HepG2 (cell line): Measurements from ENCODE around the gene APOA1. TPM values are rescaled to one million over a fixed set of nuclear protein-coding genes. Genes with fewer than 3 reads are reported as not detected.

Experiments
- AFF4 ChIP-seq: sonication (generic); formaldehyde crosslinking; IDR thresholded peaks from 2 replicates; pipeline ENCODE4 v1.4.0; 2020; ENCODE audit warnings: missing genetic modification reagents
- ATF7-NPFF ChIP-seq: sonication (generic); formaldehyde crosslinking; IDR thresholded peaks from 2 replicates; pipeline ENCODE4 v1.8.1; 2023; ENCODE audit warnings: mild to moderate bottlenecking, low read depth, missing genetic modification reagents, moderate library complexity
- HDAC2 ChIP-seq: sonication (generic); formaldehyde crosslinking; IDR thresholded peaks from 2 replicates; pipeline ENCODE4 v1.4.0; 2020; ENCODE audit warnings: missing genetic modification reagents
- KDM5A ChIP-seq: fragments of 200-600 bp; sonication (generic); IDR thresholded peaks from 2 replicates; pipeline ENCODE4 v1.7.0; 2018; ENCODE audit warnings: antibody characterized with exemption, mild to moderate bottlenecking, low read length, borderline replicate concordance
- LCORL ChIP-seq, 2 experiments: fragments of 450-650 bp in 1 of 2; sonication (generic) in 1 of 2; formaldehyde crosslinking in 1 of 2; IDR thresholded peaks; 2 replicates each; pipeline versions ENCODE4 v1.5.0 to v1.6.1; 2017 to 2020; ENCODE audit warnings: antibody characterized with exemption in 1 of 2, missing genetic modification reagents in 1 of 2
- SKIL ChIP-seq: sonication (generic); formaldehyde crosslinking; IDR thresholded peaks from 2 replicates; pipeline ENCODE4 v1.8.0; 2022; ENCODE audit warnings: missing genetic modification reagents, mild to moderate bottlenecking, moderate library complexity, borderline replicate concordance
- TBL1XR1 ChIP-seq: fragments of 150-350 bp; IDR thresholded peaks from 2 replicates; pipeline ENCODE4 v1.6.1; 2014; ENCODE audit warnings: borderline replicate concordance, low read length; ENCODE audit not compliant: partially characterized antibody
- ZBTB43 ChIP-seq: sonication (generic); formaldehyde crosslinking; conservative IDR thresholded peaks from 2 replicates; pipeline ENCODE4 v1.4.0; 2020; ENCODE audit warnings: missing genetic modification reagents
- ZNF329 ChIP-seq: sonication (generic); formaldehyde crosslinking; IDR thresholded peaks from 2 replicates; pipeline ENCODE4 v1.9.0; 2021; ENCODE audit warnings: low read depth, mild to moderate bottlenecking, missing genetic modification reagents
- ZNF558 ChIP-seq: sonication (generic); formaldehyde crosslinking; IDR thresholded peaks from 2 replicates; pipeline ENCODE4 v1.9.0; 2022; ENCODE audit warnings: mild to moderate bottlenecking, missing genetic modification reagents, borderline replicate concordance
- ZNF576 ChIP-seq: sonication (generic); formaldehyde crosslinking; IDR thresholded peaks from 2 replicates; pipeline ENCODE4 v1.4.0; 2020; ENCODE audit warnings: mild to moderate bottlenecking, missing genetic modification reagents
- ZNF672 ChIP-seq: sonication (generic); formaldehyde crosslinking; IDR thresholded peaks from 2 replicates; pipeline ENCODE4 v1.8.1; 2022; ENCODE audit warnings: missing genetic modification reagents
- polyA plus RNA-seq, 8 experiments: library from polyadenylated mRNA; depleted of rRNA in 3 of 8; stranded (reverse) in 7 of 8; unstranded in 1 of 8; fragments of >200 nt; fragmentation: Illumina TruSeq in 4 of 8; extraction: Trizol in 4 of 8; gene quantifications; 2 replicates each; pipeline versions ENCODE4 v1.2.1 to v1.2.3, GENCODE V29; 2011 to 2016; ENCODE audit warnings: low read depth in 4 of 8, missing spikeins in 1 of 8, mixed read lengths in 1 of 8; ENCODE audit not compliant: insufficient read depth in 1 of 8
- total RNA-seq, 5 experiments: library from RNA; depleted of rRNA; stranded (reverse); fragments of >200 nt; fragmentation: Illumina TruSeq; extraction: Trizol; gene quantifications; 2 replicates each; pipeline ENCODE4 v1.2.3, GENCODE V29; 2016; ENCODE audit warnings: low read depth in 1 of 5
- TF ChIP-seq, protein P1 (sequence below): sonication (generic); formaldehyde crosslinking; IDR thresholded peaks from 2 replicates; pipeline ENCODE4 v1.4.0; 2020; ENCODE audit warnings: missing genetic modification reagents
- TF ChIP-seq, protein P2 (sequence below): sonication (generic); formaldehyde crosslinking; IDR thresholded peaks from 2 replicates; pipeline ENCODE4 v1.5.0; 2020; ENCODE audit warnings: mild to moderate bottlenecking, missing genetic modification reagents, moderate library complexity

APOA1 gene
- total and polyA plus RNA-seq, 2 of the 13 experiments (the other 11 are each of a cell fraction or from before 2014, with no cell fraction given), result 1,973 to 5,485 TPM

GRCh38 chr11:116829525-116830183 is 7.8 kb downstream of the APOA1 start, which contains the start of gene APOC3 (continued):
- TF ChIP-seq, protein P1, sequence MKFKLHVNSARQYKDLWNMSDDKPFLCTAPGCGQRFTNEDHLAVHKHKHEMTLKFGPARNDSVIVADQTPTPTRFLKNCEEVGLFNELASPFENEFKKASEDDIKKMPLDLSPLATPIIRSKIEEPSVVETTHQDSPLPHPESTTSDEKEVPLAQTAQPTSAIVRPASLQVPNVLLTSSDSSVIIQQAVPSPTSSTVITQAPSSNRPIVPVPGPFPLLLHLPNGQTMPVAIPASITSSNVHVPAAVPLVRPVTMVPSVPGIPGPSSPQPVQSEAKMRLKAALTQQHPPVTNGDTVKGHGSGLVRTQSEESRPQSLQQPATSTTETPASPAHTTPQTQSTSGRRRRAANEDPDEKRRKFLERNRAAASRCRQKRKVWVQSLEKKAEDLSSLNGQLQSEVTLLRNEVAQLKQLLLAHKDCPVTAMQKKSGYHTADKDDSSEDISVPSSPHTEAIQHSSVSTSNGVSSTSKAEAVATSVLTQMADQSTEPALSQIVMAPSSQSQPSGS (CRISPR knock-in tag), result peak; percentile 73
- peak; percentile 44 for TF ChIP-seq TBL1XR1
- peak; percentile 68; the same call in 1 of the 2 replicates for TF ChIP-seq SKIL (CRISPR knock-in tag)
- no peak for TF ChIP-seq LCORL (IDR thresholded peaks at IDR 0.05)
- TF ChIP-seq LCORL (CRISPR knock-in tag; IDR thresholded peaks at IDR 0.05), result peak; percentile 85
- TF ChIP-seq KDM5A, result no peak
- peak; percentile 60 for TF ChIP-seq HDAC2 (CRISPR knock-in tag)
- TF ChIP-seq ZNF576, result 0 out of 2 replicates have a peak, but pooled peaks have one; percentile 63
- 0 out of 2 replicates have a peak, but pooled peaks have one; percentile 16 for TF ChIP-seq ZNF558 (CRISPR knock-in tag)
- TF ChIP-seq AFF4 (CRISPR knock-in tag), result no peak; the same call in 1 of the 2 replicates
- TF ChIP-seq, protein P2, sequence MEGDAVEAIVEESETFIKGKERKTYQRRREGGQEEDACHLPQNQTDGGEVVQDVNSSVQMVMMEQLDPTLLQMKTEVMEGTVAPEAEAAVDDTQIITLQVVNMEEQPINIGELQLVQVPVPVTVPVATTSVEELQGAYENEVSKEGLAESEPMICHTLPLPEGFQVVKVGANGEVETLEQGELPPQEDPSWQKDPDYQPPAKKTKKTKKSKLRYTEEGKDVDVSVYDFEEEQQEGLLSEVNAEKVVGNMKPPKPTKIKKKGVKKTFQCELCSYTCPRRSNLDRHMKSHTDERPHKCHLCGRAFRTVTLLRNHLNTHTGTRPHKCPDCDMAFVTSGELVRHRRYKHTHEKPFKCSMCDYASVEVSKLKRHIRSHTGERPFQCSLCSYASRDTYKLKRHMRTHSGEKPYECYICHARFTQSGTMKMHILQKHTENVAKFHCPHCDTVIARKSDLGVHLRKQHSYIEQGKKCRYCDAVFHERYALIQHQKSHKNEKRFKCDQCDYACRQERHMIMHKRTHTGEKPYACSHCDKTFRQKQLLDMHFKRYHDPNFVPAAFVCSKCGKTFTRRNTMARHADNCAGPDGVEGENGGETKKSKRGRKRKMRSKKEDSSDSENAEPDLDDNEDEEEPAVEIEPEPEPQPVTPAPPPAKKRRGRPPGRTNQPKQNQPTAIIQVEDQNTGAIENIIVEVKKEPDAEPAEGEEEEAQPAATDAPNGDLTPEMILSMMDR (CRISPR knock-in tag), result peak; percentile 33; the same call in 1 of the 2 replicates
- peak; percentile 47; the same call in 1 of the 2 replicates for TF ChIP-seq ATF7-NPFF (CRISPR knock-in tag)
- TF ChIP-seq ZBTB43 (CRISPR knock-in tag), result no peak; the same call in 1 of the 2 replicates
- 0 out of 2 replicates have a peak, but pooled peaks have one; percentile 66 for TF ChIP-seq ZNF329 (CRISPR knock-in tag)
- TF ChIP-seq ZNF672 (CRISPR knock-in tag), result no peak
